ENCODE measurements around the gene PRG3. TPM values are rescaled to one million over a fixed set of nuclear protein-coding genes. Genes with fewer than 3 reads are reported as not detected.

PRG3 gene
- total and polyA plus RNA-seq, 2 of the 13 experiments (the other 11 are each of a cell fraction or from before 2014, with no cell fraction given): not detected

DNA sequence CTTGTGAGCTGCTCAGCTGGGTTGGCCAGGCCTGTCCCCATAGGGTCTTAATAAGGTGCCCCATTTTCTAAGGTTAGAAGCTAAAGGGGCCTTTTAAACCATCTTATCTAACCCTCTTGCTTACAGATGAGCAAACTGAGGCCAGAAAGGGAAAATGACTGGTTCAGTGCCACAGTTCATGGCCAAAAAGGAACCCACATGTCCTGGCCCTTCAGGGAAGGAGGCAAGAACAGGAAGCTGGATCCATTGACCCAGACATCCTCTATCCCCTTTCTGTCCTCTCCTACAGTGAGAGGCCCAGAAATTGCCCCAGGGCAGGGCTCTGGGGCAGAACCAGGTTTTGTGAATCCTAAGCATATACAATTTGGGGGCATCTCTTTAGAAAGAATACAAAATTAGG lies 10.0 kb downstream of the PRG3 start:
- in situ Hi-C loops (cut with HindIII; ENCODE audit: extremely low pct_ligation_motif_present, low pct_unique_long_range_greater_than_20kb): no loop called here
- no peak overlapping the region for H3K4me3 ChIP-seq (replicated peaks in 1 of 3; ENCODE audit: insufficient read depth in 1 of 3, low read depth in 2 of 3, low read length in 3 of 3)
- DNase-seq (ENCODE audit: low spot score): no peak
- FAIRE-seq: no peak
- ChIA-PET POLR2A (no interaction called here), CTCF (ENCODE audit: low intra/inter-chr PET ratio, low total read pairs) (no interaction called here)
- no peak for ATAC-seq
- no peaks in the 10 kb centered on the region for H4K20me1 ChIP-seq (ENCODE audit: insufficient read depth, low read length)
- H3K79me2 ChIP-seq (ENCODE audit: insufficient read depth, low read length): no peaks in the 10 kb centered on the region
- H3K36me3 ChIP-seq (replicated peaks in 1 of 2; ENCODE audit: control insufficient read depth in 1 of 2, insufficient read depth in 2 of 2, low read length in 2 of 2): no peaks in the 10 kb centered on the region
- intact Hi-C loops (cut with micrococcal nuclease; ENCODE audit: unreplicated experiment): no loop called here
- H3K27ac ChIP-seq (ENCODE audit: extremely low read length, insufficient read depth, low read length): no peak overlapping the region
- H3K9ac ChIP-seq (ENCODE audit: insufficient read depth, low read depth, low read length): no peak overlapping the region
- H3K4me2 ChIP-seq (ENCODE audit: low read depth, low read length): no peak overlapping the region
- no peaks in the 10 kb centered on the region for H3K9me3 ChIP-seq (ENCODE audit: low read length)
- H3K27me3 ChIP-seq (ENCODE audit: control insufficient read depth in 1 of 2, insufficient read depth in 2 of 2, low read length in 2 of 2): peaks cover 3 to 21% of the 10 kb centered on the region in 2 experiments
- no TSS peak for BruUV-seq (replicated peaks)
- no peaks in the 10 kb centered on the region for H3K4me1 ChIP-seq (ENCODE audit: insufficient read depth, low read length)
- H2AFZ ChIP-seq (ENCODE audit: low read length): no peak overlapping the region
- TF ChIP-seq ZNF552 (CRISPR knock-in tag; IDR thresholded peaks at IDR 0.05; ENCODE audit: borderline replicate concordance) (no peak), ZNF619 (CRISPR knock-in tag; IDR thresholded peaks at IDR 0.05) (no peak), MED1 (CRISPR knock-in tag; IDR thresholded peaks at IDR 0.05) (no peak), CEBPG (CRISPR knock-in tag; IDR thresholded peaks at IDR 0.05) (no peak), KLF6 (CRISPR knock-in tag; IDR thresholded peaks at IDR 0.05) (no peak), ZNF180 (CRISPR knock-in tag; IDR thresholded peaks at IDR 0.05; ENCODE audit: borderline replicate concordance, low read depth) (no peak)
- TF ChIP-seq, protein P1, sequence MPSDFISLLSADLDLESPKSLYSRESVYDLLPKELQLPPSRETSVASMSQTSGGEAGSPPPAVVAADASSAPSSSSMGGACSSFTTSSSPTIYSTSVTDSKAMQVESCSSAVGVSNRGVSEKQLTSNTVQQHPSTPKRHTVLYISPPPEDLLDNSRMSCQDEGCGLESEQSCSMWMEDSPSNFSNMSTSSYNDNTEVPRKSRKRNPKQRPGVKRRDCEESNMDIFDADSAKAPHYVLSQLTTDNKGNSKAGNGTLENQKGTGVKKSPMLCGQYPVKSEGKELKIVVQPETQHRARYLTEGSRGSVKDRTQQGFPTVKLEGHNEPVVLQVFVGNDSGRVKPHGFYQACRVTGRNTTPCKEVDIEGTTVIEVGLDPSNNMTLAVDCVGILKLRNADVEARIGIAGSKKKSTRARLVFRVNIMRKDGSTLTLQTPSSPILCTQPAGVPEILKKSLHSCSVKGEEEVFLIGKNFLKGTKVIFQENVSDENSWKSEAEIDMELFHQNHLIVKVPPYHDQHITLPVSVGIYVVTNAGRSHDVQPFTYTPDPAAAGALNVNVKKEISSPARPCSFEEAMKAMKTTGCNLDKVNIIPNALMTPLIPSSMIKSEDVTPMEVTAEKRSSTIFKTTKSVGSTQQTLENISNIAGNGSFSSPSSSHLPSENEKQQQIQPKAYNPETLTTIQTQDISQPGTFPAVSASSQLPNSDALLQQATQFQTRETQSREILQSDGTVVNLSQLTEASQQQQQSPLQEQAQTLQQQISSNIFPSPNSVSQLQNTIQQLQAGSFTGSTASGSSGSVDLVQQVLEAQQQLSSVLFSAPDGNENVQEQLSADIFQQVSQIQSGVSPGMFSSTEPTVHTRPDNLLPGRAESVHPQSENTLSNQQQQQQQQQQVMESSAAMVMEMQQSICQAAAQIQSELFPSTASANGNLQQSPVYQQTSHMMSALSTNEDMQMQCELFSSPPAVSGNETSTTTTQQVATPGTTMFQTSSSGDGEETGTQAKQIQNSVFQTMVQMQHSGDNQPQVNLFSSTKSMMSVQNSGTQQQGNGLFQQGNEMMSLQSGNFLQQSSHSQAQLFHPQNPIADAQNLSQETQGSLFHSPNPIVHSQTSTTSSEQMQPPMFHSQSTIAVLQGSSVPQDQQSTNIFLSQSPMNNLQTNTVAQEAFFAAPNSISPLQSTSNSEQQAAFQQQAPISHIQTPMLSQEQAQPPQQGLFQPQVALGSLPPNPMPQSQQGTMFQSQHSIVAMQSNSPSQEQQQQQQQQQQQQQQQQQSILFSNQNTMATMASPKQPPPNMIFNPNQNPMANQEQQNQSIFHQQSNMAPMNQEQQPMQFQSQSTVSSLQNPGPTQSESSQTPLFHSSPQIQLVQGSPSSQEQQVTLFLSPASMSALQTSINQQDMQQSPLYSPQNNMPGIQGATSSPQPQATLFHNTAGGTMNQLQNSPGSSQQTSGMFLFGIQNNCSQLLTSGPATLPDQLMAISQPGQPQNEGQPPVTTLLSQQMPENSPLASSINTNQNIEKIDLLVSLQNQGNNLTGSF (CRISPR knock-in tag; IDR thresholded peaks at IDR 0.05): no peak
- TF ChIP-seq, protein P2, sequence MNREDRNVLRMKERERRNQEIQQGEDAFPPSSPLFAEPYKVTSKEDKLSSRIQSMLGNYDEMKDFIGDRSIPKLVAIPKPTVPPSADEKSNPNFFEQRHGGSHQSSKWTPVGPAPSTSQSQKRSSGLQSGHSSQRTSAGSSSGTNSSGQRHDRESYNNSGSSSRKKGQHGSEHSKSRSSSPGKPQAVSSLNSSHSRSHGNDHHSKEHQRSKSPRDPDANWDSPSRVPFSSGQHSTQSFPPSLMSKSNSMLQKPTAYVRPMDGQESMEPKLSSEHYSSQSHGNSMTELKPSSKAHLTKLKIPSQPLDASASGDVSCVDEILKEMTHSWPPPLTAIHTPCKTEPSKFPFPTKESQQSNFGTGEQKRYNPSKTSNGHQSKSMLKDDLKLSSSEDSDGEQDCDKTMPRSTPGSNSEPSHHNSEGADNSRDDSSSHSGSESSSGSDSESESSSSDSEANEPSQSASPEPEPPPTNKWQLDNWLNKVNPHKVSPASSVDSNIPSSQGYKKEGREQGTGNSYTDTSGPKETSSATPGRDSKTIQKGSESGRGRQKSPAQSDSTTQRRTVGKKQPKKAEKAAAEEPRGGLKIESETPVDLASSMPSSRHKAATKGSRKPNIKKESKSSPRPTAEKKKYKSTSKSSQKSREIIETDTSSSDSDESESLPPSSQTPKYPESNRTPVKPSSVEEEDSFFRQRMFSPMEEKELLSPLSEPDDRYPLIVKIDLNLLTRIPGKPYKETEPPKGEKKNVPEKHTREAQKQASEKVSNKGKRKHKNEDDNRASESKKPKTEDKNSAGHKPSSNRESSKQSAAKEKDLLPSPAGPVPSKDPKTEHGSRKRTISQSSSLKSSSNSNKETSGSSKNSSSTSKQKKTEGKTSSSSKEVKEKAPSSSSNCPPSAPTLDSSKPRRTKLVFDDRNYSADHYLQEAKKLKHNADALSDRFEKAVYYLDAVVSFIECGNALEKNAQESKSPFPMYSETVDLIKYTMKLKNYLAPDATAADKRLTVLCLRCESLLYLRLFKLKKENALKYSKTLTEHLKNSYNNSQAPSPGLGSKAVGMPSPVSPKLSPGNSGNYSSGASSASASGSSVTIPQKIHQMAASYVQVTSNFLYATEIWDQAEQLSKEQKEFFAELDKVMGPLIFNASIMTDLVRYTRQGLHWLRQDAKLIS (CRISPR knock-in tag; IDR thresholded peaks at IDR 0.05): no peak
- TF ChIP-seq, protein P3, sequence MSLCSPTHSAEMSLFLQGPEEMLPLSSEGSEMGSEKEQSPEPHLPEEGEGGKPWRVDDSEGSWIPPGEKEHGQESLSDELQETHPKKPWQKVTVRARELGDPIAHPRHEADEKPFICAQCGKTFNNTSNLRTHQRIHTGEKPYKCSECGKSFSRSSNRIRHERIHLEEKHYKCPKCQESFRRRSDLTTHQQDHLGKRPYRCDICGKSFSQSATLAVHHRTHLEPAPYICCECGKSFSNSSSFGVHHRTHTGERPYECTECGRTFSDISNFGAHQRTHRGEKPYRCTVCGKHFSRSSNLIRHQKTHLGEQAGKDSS (CRISPR knock-in tag; IDR thresholded peaks at IDR 0.05; ENCODE audit: borderline replicate concordance, low read depth): no peak
- TF ChIP-seq, protein P4, sequence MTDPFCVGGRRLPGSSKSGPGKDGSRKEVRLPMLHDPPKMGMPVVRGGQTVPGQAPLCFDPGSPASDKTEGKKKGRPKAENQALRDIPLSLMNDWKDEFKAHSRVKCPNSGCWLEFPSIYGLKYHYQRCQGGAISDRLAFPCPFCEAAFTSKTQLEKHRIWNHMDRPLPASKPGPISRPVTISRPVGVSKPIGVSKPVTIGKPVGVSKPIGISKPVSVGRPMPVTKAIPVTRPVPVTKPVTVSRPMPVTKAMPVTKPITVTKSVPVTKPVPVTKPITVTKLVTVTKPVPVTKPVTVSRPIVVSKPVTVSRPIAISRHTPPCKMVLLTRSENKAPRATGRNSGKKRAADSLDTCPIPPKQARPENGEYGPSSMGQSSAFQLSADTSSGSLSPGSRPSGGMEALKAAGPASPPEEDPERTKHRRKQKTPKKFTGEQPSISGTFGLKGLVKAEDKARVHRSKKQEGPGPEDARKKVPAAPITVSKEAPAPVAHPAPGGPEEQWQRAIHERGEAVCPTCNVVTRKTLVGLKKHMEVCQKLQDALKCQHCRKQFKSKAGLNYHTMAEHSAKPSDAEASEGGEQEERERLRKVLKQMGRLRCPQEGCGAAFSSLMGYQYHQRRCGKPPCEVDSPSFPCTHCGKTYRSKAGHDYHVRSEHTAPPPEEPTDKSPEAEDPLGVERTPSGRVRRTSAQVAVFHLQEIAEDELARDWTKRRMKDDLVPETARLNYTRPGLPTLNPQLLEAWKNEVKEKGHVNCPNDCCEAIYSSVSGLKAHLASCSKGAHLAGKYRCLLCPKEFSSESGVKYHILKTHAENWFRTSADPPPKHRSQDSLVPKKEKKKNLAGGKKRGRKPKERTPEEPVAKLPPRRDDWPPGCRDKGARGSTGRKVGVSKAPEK (CRISPR knock-in tag; IDR thresholded peaks at IDR 0.05; ENCODE audit: borderline replicate concordance): no peak
- TF ChIP-seq, protein P5, sequence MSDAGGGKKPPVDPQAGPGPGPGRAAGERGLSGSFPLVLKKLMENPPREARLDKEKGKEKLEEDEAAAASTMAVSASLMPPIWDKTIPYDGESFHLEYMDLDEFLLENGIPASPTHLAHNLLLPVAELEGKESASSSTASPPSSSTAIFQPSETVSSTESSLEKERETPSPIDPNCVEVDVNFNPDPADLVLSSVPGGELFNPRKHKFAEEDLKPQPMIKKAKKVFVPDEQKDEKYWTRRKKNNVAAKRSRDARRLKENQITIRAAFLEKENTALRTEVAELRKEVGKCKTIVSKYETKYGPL (CRISPR knock-in tag; IDR thresholded peaks at IDR 0.05): no peak

All from HepG2 (cell line).